D721Med (cell line): ENCODE data around the gene ASTL.

ENCODE experiments used
- DNase-seq: peaks from one replicate; pipeline ENCODE4 v3.0.0; 2011; ENCODE audit warnings: low spot score; ENCODE audit not compliant: insufficient read length
- FAIRE-seq: peaks from 2 replicates; lab custom pipeline; 2011; peaks lifted over from hg19 to GRCh38; lab: Jason Lieb, UNC
- CTCF ChIP-seq: IDR thresholded peaks from 2 replicates; pipeline ENCODE4 v1.5.1; 2012; ENCODE audit warnings: mild to moderate bottlenecking, control low read depth; ENCODE audit not compliant: insufficient read depth; ENCODE audit errors: missing control alignments

ASTL gene

GRCh38 chr2:96134421-96134820 lies 3.9 kb downstream of the ASTL start:
- FAIRE-seq (no peak), DNase-seq (no peak)
- TF ChIP-seq CTCF, result no peak

GRCh38 chr2:96131813-96132745 lies 6.2 kb downstream of the ASTL start:
- no peak for FAIRE-seq
- DNase-seq, result no peak
- no peak for TF ChIP-seq CTCF

GRCh38 chr2:96131152-96131812 lies 7.0 kb downstream of the ASTL start:
- no peak for TF ChIP-seq CTCF
- no peak for FAIRE-seq

GRCh38 chr2:96130483-96130882 lies 7.8 kb downstream of the ASTL start:
- DNase-seq, result no peak
- TF ChIP-seq CTCF, result no peak
- FAIRE-seq, result no peak

More at GRCh38 chr2:96131152-96131812, 7.0 kb downstream of the ASTL start:
- no peak for DNase-seq

GRCh38 chr2:96129528-96130120 lies 8.7 kb downstream of the ASTL start:
- no peak for TF ChIP-seq CTCF
- FAIRE-seq (no peak), DNase-seq (no peak)

GRCh38 chr2:96128456-96128855 lies 9.8 kb downstream of the ASTL start:
- no peak for DNase-seq
- no peak for TF ChIP-seq CTCF
- FAIRE-seq, result no peak
